HG02981 (cell line): Measurements from ENCODE around the gene FCHSD2.
"Not testable (repeated sequence)": the region's sequence is repeated elsewhere in the genome, so short reads cannot be mapped to it uniquely, and the experiment has no call there.

Experiments
- ATAC-seq: cut with Tn5 transposase; IDR thresholded peaks from one replicate; pipeline ENCODE4 v1.9.1; 2021; ENCODE audit warnings: mild to moderate bottlenecking, moderate library complexity; ENCODE audit not compliant: unreplicated experiment

FCHSD2 gene

GRCh38 chr11:72897506-72897905, 244.6 kb downstream of the FCHSD2 start:
- ATAC-seq: no peak

- no peak for ATAC-seq
These were observed 245.7 kb downstream of the FCHSD2 start for GRCh38 chr11:72896431-72896830.

- ATAC-seq: no peak
These were observed 251.2 kb downstream of the FCHSD2 start for GRCh38 chr11:72890881-72891280.

GRCh38 chr11:72886619-72887018, 255.5 kb downstream of the FCHSD2 start:
- ATAC-seq: no peak

GRCh38 chr11:72885749-72886609, 256.1 kb downstream of the FCHSD2 start:
- no peak for ATAC-seq

- no peak for ATAC-seq
These were observed 266.0 kb downstream of the FCHSD2 start for GRCh38 chr11:72876147-72876546.

GRCh38 chr11:72875736-72876135, 266.4 kb downstream of the FCHSD2 start:
- ATAC-seq: no peak

GRCh38 chr11:72872012-72872411, 270.1 kb downstream of the FCHSD2 start:
- no peak for ATAC-seq

GRCh38 chr11:72871119-72871518, 271.0 kb downstream of the FCHSD2 start:
- ATAC-seq: no peak

GRCh38 chr11:72869831-72870230, 272.3 kb downstream of the FCHSD2 start:
- ATAC-seq: no peak

- no peak for ATAC-seq
These were observed 274.1 kb downstream of the FCHSD2 start for GRCh38 chr11:72867970-72868369.

- no peak for ATAC-seq
These were observed 277.1 kb downstream of the FCHSD2 start for GRCh38 chr11:72864702-72865655.

GRCh38 chr11:72863916-72864315, 278.2 kb downstream of the FCHSD2 start:
- no peak for ATAC-seq

GRCh38 chr11:72863091-72863490, 279.0 kb downstream of the FCHSD2 start:
- no peak for ATAC-seq

- ATAC-seq: no peak
These were observed 281.5 kb downstream of the FCHSD2 start for GRCh38 chr11:72860592-72860991.

GRCh38 chr11:72860010-72860409, 282.1 kb downstream of the FCHSD2 start:
- ATAC-seq: no peak

GRCh38 chr11:72859126-72859525, 283.0 kb downstream of the FCHSD2 start:
- ATAC-seq: no peak

- ATAC-seq: not testable (repeated sequence)
These were observed 283.9 kb downstream of the FCHSD2 start for GRCh38 chr11:72858267-72858666.

GRCh38 chr11:72856551-72857345, 285.4 kb downstream of the FCHSD2 start:
- no peak for ATAC-seq

GRCh38 chr11:72856065-72856464, 286.1 kb downstream of the FCHSD2 start:
- ATAC-seq: no peak

- ATAC-seq: no peak
These were observed 290.4 kb downstream of the FCHSD2 start for GRCh38 chr11:72851726-72852125.
